ENCODE results near the gene NEDD4L. TPM values are rescaled to one million over a fixed set of nuclear protein-coding genes. Genes with fewer than 3 reads are reported as not detected.

NEDD4L gene
- total and polyA plus RNA-seq, 10 of the 15 experiments (the other 5 are each of a cell fraction or from before 2014, with no cell fraction given): 7.4 to 24.0 (median 17.7) TPM

GRCh38 chr18:58311390-58311789 lies 267.4 kb downstream of the NEDD4L start:
- Histone ChIP-seq H3K27ac (ENCODE audit: control insufficient read depth, insufficient read depth) (no peak overlapping the region), H4K20me1 (ENCODE audit: control insufficient read depth, insufficient read depth) (no peaks in the 10 kb centered on the region), H3K9me3 (replicated peaks; ENCODE audit: control insufficient read depth, insufficient read depth, low read length) (no peaks in the 10 kb centered on the region; the same call in 2 of the 3 replicates), H3K79me2 (ENCODE audit: control insufficient read depth, insufficient read depth, low read length) (no peaks in the 10 kb centered on the region), H3K4me2 (ENCODE audit: control insufficient read depth, insufficient read depth) (no peak overlapping the region), H3K9ac (ENCODE audit: control insufficient read depth, insufficient read depth, low read length) (no peak overlapping the region), H3K4me1 (ENCODE audit: control insufficient read depth, insufficient read depth, low read length) (peaks cover 17% of the 10 kb centered on the region), H3K36me3 (ENCODE audit: control insufficient read depth in 2 of 2, insufficient read depth in 2 of 2, low read length in 1 of 2) (no peaks in the 10 kb centered on the region), H2AFZ (ENCODE audit: control insufficient read depth, low read depth, low read length) (no peak overlapping the region), H3K27me3 (replicated peaks in 1 of 2; ENCODE audit: control insufficient read depth in 2 of 2, insufficient read depth in 2 of 2, low read length in 1 of 2) (no peaks in the 10 kb centered on the region), H3K4me3 (no peak overlapping the region)
- CTCF ChIA-PET: interaction anchor here (0.6 to 1.4 kb wide), 4 partner anchors 14 to 176 kb away, joined by 3 to 4 read pairs (median 3); no protein-coding TSS in a partner anchor
- no TSS peak for BruUV-seq (replicated peaks)
- in situ Hi-C loops (cut with MboI): no loop called here
- SMC1A ChIA-PET (ENCODE audit: uncharacterized antibody, unreplicated experiment): interaction anchor here (0.6 to 1.9 kb wide), 4 partner anchors 10 to 43 kb away, joined by 3 to 19 read pairs (median 4); no protein-coding TSS in a partner anchor
- DNase-seq (ENCODE audit: low read depth, low spot score) (no peak), ATAC-seq (no peak), FAIRE-seq (no peak)
- POLR2A ChIA-PET: no interaction called here
- TF ChIP-seq PKNOX1 (IDR thresholded peaks at IDR 0.05) (no peak), SREBF1 (IDR thresholded peaks at IDR 0.05; ENCODE audit: low read length) (no peak), MYC (IDR thresholded peaks at IDR 0.05; ENCODE audit: insufficient read depth, insufficient read length, insufficient replicate concordance, low read length, severe bottlenecking) (no peak)
- intact Hi-C loops (cut with micrococcal nuclease; ENCODE audit: unreplicated experiment): no loop called here
- WGBS (ENCODE audit: insufficient coverage, insufficient replicate concordance, low lambda C conversion rate, missing lambda C conversion rate): 46% methylated on average over 6 of the region's 6 CpGs
- RAD21 ChIA-PET (ENCODE audit: unreplicated experiment): interaction anchor here (0.9 to 1.3 kb wide), 2 partner anchors 10 to 116 kb away, joined by 3 to 5 read pairs; no protein-coding TSS in a partner anchor

DNA sequence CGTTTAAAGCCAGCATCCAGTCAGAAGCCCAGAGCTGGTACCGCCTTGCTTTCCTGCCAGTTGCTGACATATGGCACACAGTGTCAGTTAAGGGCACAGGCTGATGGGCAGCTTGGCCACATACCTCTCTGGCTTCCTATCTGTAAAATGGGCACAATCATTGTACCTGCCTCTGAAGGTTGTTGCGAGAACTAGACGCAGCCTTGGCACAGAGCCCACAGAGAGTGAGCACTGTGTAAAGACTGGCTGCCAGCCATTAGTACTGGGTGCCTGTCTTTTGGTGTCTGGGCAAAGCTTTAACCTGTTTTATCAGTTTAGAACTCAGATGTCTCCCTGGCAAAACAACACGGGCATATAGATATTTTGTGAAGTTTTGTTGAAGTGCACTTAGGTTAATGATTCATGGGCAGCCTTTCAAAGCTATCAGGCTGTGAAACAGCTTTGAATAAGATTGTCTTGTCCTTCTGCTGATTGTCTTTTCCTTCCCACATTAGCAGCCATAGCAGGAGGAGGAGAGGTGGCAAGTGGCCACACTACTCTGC lies 269.5 kb downstream of the NEDD4L start:
- DNase-seq (ENCODE audit: low read depth, low spot score) (no peak), ATAC-seq (no peak), FAIRE-seq (no peak)
- in situ Hi-C loops (cut with MboI) (no loop called here), intact Hi-C loops (cut with micrococcal nuclease; ENCODE audit: unreplicated experiment) (no loop called here)
- SMC1A ChIA-PET (ENCODE audit: uncharacterized antibody, unreplicated experiment): interaction anchor here (0.6 to 1.7 kb wide), 6 partner anchors 10 to 118 kb away, joined by 3 to 7 read pairs (median 4); no protein-coding TSS in a partner anchor
- Histone ChIP-seq H3K79me2 (ENCODE audit: control insufficient read depth, insufficient read depth, low read length) (no peaks in the 10 kb centered on the region), H3K4me1 (ENCODE audit: control insufficient read depth, insufficient read depth, low read length) (peaks cover 29% of the 10 kb centered on the region), H4K20me1 (ENCODE audit: control insufficient read depth, insufficient read depth) (no peaks in the 10 kb centered on the region), H3K27me3 (replicated peaks in 1 of 2; ENCODE audit: control insufficient read depth in 2 of 2, insufficient read depth in 2 of 2, low read length in 1 of 2) (no peaks in the 10 kb centered on the region), H3K36me3 (ENCODE audit: control insufficient read depth in 2 of 2, insufficient read depth in 2 of 2, low read length in 1 of 2) (no peaks in the 10 kb centered on the region), H3K9me3 (replicated peaks; ENCODE audit: control insufficient read depth, insufficient read depth, low read length) (no peaks in the 10 kb centered on the region), H3K4me2 (ENCODE audit: control insufficient read depth, insufficient read depth) (no peak overlapping the region), H2AFZ (ENCODE audit: control insufficient read depth, low read depth, low read length) (no peak overlapping the region), H3K9ac (ENCODE audit: control insufficient read depth, insufficient read depth, low read length) (no peak overlapping the region), H3K4me3 (no peak overlapping the region), H3K27ac (ENCODE audit: control insufficient read depth, insufficient read depth) (no peak overlapping the region)
- WGBS (ENCODE audit: insufficient coverage, insufficient replicate concordance, low lambda C conversion rate, missing lambda C conversion rate): 71% methylated on average over 5 of the region's 5 CpGs
- no TSS peak for BruUV-seq (replicated peaks)
- POLR2A ChIA-PET: interaction anchor here (0.5 to 2.2 kb wide), 4 partner anchors 10 to 59 kb away, joined by 3 to 4 read pairs (median 4); no protein-coding TSS in a partner anchor
- RAD21 ChIA-PET (ENCODE audit: unreplicated experiment): interaction anchor here (0.9 to 1.2 kb wide), 2 partner anchors 64 to 118 kb away, joined by 3 read pairs; no protein-coding TSS in a partner anchor
- CTCF ChIA-PET: interaction anchor here (0.9 to 1.9 kb wide), 4 partner anchors 8 to 132 kb away, joined by 3 to 7 read pairs (median 4); no protein-coding TSS in a partner anchor
- no peak for TF ChIP-seq GATAD2B (conservative IDR thresholded peaks at IDR 0.05; ENCODE audit: low read depth)
- no peak for TF ChIP-seq ASH2L (IDR thresholded peaks at IDR 0.05; ENCODE audit: borderline replicate concordance, low read depth)
- TF ChIP-seq SRF (IDR thresholded peaks at IDR 0.05; ENCODE audit: low read depth in 2 of 2, low read length in 2 of 2): no peak
- TF ChIP-seq, protein P1, sequence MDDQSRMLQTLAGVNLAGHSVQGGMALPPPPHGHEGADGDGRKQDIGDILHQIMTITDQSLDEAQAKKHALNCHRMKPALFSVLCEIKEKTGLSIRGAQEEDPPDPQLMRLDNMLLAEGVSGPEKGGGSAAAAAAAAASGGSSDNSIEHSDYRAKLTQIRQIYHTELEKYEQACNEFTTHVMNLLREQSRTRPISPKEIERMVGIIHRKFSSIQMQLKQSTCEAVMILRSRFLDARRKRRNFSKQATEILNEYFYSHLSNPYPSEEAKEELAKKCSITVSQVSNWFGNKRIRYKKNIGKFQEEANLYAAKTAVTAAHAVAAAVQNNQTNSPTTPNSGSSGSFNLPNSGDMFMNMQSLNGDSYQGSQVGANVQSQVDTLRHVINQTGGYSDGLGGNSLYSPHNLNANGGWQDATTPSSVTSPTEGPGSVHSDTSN (IDR thresholded peaks at IDR 0.05; ENCODE audit: insufficient replicate concordance, low read depth, low read length): no peak
- TF ChIP-seq POLR2AphosphoS2 (IDR thresholded peaks at IDR 0.05; ENCODE audit: low read depth, low read length): no peak
- TF ChIP-seq SPI1 (IDR thresholded peaks at IDR 0.05; ENCODE audit: borderline replicate concordance, insufficient read depth, low read depth, low read length): no peak
- TF ChIP-seq ZNF384 (IDR thresholded peaks at IDR 0.05; ENCODE audit: borderline replicate concordance, low read depth, low read length): no peak
- TF ChIP-seq ZZZ3 (IDR thresholded peaks at IDR 0.05; ENCODE audit: control insufficient read depth, insufficient read length, low read depth): no peak
- TF ChIP-seq, protein P2, sequence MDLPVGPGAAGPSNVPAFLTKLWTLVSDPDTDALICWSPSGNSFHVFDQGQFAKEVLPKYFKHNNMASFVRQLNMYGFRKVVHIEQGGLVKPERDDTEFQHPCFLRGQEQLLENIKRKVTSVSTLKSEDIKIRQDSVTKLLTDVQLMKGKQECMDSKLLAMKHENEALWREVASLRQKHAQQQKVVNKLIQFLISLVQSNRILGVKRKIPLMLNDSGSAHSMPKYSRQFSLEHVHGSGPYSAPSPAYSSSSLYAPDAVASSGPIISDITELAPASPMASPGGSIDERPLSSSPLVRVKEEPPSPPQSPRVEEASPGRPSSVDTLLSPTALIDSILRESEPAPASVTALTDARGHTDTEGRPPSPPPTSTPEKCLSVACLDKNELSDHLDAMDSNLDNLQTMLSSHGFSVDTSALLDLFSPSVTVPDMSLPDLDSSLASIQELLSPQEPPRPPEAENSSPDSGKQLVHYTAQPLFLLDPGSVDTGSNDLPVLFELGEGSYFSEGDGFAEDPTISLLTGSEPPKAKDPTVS (IDR thresholded peaks at IDR 0.05; ENCODE audit: low read depth, low read length): no peak
